Muscle of back (tissue), 11 donors: ENCODE results near the gene RPS6KA2. TPM values are rescaled to one million over a fixed set of nuclear protein-coding genes. Genes with fewer than 3 reads are reported as not detected.
A peak's percentile ranks its signal among the peaks of the same experiment; 100 is the strongest.
"Not testable (repeated sequence)": the region's sequence is repeated elsewhere in the genome, so short reads cannot be mapped to it uniquely, and the experiment has no call there.

Experiments used
- DNase-seq, 3 donors: peaks; one replicate each; pipeline versions ENCODE4 v3.0.0 to v3.0.0-alpha.2; 2013
- polyA plus RNA-seq, 10 donors: library from polyadenylated mRNA; unstranded; fragments of 120-200 nt; gene quantifications; one replicate each; pipeline ENCODE4 v1.2.1, GENCODE V29; 2013; ENCODE audit not compliant: insufficient read length in 10 of 10

Gene RPS6KA2
- polyA plus RNA-seq, 10 donors = 22.1 to 31.7 (median 25.4) TPM

DNA sequence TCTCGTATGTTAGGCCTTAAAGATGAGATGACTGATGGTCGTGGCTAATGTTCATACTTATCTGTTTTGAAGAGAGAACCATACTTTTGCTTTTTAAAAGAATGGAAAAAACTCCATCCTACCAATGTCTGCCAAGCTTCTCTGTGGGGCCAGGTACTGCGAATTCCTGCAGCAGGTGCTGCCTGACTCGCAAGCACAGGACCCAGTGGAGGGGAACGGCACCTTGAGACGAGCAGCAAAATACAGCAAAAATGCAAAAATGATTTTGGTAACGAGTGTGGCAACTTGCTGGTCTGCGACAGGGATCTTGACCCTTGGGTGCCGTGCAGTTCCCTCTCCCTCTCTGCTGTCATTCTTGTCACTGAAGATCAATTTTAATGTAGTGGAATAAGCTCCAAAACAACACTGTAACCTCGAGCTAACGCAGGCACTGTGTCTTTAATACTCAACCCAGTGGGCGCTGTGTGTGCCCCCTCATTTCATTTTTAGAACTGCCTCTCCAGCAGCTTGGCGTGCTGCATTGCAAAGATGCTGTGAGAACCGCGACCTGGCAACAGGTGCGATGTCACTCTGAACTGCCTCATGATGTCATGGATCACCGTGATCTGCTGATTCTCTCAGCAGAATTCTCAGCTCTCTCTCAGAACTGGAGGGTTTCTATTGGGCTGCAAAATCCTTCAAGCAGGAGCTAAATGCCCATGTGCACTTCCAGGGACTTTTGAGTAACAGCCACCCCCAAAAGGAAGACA is 92.2 kb downstream of the RPS6KA2 start:
- DNase-seq = no peak

DNA sequence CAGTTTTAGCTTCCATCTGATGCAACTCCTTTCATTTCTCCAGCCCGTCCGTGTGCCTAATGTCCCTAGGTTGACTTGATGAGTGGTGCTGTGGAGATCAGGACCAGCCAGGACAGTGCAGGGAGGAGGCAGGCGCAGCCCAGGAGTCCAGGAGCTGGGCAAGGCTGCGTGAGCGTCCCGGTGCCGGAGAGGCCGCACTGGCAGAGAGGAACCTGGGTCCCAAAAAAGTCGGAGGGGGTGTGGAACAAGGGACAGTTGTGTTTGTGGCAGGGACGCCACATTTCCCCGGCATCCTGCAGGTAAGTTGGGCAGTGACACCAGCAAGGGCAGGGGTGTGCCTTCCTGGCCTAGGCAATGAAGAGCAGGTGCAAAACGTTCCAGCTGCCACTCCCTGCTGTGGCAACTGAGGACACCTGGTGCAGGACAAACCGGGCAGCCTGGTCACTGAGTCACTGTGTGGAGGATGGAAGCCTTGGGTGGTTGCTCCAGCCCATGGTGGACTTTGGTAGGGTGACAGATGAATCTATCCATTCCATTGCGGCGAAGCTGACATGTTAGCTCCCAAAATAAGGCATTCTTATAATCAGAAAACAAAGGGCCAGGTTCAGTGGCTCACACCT is 93.7 kb downstream of the RPS6KA2 start:
- no peak for DNase-seq

DNA sequence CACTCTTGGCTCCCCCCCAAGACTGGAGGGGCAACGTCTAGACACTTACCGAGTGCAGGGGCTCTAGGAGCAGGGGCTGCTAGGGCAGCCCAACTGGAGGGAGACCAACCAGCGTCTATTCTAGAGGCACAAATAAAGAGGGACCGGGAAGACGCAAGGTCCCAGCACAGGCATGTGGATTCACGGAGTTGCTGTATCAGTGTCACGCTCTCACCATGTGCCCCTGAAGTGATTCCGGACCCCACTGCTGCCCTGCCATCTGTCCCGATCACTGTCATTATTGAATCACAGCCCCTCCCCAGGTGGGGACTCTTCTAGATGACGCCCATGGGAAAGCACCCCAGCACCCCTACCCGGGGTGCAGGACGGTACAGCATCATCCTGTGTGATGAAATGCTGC is 94.7 kb downstream of the RPS6KA2 start:
- DNase-seq = no peak

DNA sequence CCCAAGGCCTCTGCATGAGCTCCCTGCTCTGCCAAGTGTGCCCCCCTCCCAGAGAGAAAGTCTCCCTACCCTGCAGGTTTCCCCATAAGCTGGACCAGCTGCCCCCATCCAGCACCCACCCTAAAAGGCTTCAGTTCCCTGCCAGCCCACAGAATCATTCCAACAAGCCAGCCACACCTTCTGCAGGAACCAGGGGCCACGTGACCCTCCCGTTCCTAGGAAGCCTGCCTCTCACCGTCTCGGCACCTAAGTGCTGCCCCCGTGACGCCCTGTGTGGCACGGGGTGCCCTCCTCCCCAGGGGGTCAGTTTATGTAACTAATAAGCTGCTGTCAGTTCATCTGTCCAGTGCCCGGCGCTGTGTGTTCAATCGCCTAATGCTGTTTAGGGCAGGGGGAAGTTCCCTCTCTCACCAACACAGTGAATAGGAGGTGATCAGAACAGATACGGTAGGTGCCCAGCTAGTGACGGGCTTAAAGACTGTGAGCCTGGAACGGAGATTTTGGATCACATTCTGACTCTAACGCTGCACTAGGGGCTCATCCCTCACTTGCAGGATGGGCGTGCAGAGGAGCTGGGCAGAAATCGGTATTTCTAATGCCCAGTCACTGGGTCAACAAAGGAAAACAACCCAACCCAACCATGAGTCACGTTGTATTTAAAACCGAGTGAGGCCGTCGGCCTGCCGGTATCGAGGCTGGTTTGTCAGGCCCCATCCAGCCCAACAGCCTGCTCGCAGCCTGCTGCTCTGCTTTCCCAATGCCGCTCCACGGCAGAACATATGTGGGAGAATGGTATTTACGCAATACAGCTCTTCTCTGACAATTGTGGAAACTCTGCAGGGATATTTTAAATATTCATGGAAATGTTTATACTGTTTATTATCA is 96.6 kb downstream of the RPS6KA2 start:
- DNase-seq = no peak

DNA sequence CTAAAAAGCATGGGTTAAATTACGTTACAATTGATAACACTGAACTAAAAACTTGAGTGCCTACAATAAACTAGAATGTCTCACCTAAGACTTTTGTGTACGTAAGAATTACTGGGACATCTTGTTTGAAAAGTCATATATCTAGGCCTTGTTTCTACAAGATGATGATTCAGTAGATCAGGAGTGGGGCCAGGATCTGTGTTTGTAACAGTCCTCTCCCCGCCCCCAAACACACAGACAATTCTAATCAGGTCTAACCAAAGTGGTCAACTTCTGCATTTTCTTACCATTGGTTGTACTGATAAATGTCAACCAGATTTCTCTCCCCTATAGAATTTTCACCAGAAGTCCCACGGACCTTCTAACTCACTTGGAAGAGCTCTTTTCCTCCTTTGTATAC is 97.5 kb downstream of the RPS6KA2 start:
- no peak for DNase-seq

DNA sequence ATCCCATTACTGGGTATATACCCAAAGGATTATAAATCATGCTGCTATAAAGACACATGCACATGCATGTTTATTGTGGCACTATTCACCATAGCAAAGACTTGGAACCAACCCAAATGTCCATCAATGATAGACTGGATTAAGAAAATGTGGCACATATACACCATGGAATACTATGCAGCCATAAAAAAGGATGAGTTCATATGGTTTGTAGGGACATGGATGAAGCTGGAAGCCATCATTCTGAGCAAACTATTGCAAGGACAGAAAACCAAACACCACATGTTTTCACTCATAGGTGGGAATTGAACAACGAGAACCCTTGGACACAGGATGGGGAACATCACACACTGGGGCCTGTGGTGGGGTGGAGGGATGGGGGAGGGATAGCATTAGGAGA is 98.0 kb downstream of the RPS6KA2 start:
- DNase-seq = not testable (repeated sequence)

DNA sequence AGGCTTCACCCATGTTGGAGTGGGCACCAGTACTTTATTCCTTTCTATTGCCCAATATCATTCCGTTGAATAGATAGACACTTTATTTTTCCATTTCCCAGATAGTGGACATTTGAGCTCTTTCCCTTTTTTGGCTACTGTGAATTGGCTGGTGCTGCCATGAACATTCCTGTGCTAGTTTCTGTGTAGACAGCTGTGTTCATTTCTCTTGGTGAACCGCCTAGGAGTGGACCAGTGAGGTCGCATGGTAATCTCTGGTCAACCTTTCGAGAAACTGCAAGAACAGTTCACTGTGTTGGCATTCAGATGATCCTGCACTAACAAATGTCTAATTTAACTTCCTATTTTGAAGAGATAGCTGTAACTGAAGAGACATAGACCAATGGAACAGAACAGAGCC is 99.2 kb downstream of the RPS6KA2 start:
- DNase-seq = no peak

DNA sequence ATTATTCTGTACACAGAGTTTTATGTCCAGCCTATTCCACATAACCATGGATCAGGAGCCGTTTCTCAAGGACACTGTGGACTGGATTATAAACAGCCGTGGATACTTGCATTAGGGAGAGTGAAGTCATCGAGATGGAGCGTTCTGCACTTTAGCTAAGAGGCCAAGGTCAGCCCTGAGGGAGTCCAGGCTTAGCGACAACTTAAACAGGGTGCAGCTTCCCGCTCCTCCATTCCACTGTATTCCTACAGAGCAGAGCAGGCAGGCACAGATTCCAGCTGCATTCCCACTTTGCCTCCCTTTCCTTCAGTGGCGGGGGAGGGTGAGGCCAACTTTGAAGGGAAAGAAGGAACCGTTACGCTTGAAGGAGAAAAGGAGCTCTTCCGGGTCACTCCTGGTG is 100.1 kb downstream of the RPS6KA2 start:
- DNase-seq = no peak

DNA sequence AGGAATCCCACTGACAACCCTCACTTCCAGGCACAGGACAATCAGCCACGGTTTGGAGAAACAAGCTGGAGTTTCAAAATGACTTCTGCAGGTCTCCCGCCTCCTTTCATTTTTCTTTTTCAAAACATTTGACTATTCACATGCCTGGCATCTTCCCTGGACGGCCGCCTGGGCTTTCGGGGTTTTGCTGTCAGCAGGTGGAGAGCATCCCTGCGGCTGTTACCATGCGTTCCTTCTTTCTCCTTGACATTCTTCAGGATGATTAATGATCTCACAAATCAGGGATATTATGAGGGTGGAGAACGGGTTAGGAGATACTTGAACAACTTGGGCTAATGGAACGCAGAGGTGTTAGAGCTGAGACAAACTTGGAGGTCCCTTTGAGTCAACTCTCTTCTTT is 101.5 kb downstream of the RPS6KA2 start:
- DNase-seq = no peak

DNA sequence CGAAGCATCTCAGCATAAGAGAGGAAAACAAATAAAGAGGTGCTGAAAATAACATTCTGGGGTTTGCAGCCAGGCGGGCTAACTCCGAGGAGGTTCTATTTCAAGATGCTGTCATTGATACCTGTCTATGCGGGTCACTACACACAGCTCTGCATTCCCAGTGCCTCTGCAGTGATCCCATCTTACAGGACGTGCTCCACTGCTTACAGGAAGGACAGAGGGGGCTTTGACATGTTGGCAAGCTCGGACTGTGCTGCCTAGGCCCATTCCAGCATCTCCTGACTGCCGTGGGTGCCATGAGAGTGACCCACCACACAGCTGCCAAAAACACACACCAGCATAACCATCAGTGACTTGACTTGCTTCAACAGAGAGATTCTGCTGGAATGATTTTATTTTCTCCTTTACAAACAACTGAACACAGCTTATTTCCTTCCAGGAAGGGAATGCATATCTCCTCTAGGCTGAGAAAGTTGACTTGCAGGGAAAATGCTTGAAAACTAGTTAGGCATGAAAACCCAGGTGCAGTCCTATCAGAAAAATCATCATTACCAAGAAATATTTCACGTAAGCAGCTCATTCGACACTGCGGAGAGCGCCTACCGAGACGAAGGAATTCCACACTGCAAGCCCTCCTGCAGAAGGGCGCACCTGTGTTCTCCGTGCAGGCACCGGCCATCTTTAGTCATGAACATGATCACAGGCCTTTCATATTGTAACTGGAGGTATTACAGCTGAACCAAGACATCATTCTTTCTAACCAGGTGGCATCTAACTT is 103.1 kb downstream of the RPS6KA2 start:
- no peak for DNase-seq

DNA sequence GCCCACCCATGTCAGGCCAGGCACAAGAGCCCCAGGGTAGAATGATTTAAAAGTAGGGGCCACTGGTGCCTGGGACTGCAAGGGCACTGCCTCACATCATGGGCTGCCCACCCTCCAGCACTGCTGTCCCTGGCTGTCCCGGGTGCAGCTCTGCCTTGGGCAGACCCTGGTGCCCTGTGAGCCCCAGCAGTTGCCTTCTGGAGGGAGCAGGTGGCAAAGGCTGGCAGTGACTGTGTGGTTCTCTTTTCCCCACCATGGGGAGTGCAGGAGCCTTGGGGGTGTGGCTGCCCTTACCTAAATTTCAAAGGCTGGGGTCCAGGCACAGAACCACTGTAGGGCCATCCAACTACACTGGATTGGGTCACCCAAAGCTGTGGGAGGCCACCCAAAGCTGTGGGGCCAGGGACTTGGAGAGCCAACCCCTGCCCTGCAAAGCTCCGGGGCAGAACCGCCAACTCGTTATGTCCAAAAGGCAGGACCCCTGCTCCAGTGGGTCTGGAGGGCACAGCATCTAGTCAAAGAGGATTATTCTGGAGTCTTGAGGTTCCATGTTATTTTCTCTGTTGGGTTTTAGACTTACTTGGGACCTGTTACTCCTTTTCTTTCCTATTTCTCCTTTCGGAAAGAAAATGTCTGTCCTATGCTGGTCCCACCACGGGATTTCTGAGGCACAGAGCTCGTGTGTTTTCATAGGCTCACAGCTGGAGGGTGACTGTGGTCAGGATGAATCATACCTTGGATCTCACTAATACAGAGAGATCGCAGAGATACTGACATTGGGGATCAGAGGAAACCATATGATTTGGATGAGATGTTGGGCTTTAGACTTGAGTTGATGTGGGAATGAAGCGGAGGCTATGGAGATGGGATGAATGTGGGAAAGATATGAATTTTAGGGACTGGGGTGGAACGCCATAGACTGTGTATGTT is 105.9 kb downstream of the RPS6KA2 start:
- no peak for DNase-seq

DNA sequence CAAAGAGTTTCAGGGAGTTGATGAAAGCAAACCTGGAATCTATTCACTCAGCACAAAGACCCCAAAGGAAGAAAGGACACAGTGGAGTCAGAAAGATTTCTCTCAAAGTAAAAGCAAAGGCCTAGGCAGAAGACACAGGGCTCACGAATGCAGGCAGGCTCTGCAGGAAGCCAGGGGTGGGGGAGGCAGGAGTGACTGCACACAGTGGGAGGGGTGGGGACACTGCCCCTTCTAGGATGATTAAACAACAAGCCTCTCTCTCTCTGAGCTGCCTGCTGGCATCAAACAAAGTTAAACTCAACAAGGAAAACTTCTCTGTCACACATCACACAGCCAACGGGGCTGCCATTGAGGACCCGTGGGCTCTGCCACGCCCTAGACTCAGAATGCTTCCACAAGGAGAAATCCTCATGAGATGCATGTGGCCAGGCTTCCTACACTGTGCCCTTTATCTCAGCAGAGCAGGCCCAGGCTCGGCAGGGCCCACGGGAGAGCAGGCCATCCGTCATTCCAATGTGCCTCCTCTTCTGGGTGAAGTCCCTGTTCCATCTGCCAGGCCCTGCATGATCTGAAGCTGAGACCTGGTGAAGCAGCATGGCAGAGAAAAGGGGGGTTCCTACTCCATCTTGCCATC is 110.7 kb downstream of the RPS6KA2 start:
- no peak for DNase-seq

DNA sequence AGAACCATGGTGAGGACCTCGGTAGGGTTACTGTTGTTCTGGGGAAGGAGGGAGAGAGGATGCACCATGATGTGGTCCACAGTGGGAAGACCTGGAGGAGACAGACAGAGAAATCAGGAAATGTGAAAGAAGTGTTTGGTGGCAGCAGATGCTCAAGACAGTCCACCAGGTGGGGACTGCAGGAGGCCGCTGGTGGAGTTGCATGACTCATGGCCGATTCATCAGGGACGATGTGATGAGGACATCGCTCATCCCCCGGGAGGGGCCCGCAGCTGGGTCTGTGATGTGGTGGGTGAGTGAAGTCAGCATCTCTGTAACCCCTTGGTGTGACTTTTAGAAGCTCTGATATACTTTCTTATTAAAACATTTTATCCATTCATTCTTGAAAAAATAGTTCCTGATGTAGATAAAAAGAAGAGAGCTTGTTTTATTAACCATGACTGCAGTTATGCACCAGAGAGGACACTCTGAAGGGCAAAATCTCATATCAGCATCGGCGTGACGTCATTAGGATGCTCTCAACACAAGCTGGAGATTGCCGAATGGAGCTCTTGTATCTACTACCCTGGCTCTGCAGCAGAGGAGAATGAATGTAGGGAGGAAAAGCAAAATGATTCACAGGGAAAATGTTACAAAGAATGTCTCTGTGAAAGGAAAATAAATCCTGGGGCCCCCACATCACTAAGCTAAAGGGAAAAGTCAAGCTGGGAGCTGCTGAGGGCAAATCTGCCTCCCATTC is 111.8 kb downstream of the RPS6KA2 start:
- peak in 1 of 3 donors; percentile 56 for DNase-seq

DNA sequence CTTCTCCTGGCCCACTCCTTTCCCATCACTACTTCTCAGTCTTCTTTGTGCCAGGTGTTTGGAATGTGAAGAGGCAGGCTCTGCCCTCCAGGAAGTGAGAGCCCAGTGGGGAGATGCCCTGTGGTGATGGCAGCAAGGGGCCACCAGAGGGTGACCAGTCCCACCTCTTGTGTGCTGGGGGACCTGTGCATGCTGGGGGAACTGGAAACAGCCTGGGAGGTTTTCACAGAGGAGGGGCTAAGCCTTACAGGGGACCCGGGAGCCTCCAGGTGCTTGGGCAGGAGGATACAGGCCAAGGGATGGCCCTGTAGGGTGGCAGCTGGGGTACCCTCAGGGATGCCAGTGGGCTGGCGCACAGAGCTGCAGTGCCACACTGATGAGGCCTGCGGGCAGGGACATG is 112.9 kb downstream of the RPS6KA2 start:
- no peak for DNase-seq

DNA sequence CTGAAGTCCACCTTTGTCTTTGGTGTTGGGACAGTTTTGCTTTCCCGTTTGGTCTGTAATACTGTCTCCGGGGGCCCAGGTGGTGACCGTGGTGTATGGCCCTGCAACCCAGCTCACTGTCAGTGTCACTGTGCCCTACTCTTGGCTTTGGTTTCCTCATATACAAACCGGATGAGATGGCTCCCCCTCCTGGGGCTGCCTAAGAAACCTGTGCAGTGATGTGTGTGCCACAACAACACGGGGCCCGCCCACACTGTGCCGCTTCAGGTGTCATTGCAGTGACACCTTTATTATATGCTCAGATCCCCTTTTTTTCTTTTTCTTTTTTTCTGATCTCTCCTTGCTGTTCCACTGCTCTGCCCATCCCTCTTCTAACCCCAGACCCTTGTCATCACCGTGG is 114.5 kb downstream of the RPS6KA2 start:
- DNase-seq = no peak

DNA sequence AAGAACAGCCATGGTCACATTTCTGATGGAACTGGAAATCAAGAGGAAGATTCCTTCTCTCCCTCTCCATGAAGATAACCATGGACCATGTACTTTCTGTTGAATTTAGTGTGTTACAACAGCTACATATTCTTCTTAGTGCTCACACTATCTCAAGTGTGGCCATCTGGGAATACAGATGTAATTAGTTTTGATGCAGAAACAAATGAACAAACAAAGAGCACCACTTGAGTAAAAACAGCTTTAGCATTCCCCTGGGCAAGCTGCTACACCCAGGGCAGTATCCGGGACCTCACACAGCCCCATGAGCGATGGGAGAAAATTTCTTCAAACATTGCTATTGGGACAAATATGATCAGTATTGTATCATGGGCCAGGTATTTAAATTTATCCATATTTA is 115.7 kb downstream of the RPS6KA2 start:
- no peak for DNase-seq

DNA sequence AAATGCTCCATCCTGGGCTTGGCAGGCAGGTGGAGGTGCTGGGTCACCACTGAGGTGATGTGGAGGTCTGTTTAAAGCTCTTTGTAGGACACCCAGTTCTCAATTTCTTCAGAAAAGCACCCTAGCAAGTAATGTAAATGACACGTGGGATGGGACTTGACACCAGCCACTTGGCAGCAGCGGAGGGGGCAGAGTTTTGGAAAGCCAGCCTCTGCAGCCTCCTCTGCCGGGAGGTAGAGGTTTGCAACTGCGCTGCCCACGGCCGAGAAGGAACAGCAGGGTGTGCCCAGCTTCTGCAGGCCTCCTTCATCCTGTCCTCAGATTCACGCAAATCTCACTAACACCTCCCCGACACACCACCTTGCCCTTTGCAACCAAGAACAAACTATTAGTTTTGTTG is 117.9 kb downstream of the RPS6KA2 start:
- no peak for DNase-seq

DNA sequence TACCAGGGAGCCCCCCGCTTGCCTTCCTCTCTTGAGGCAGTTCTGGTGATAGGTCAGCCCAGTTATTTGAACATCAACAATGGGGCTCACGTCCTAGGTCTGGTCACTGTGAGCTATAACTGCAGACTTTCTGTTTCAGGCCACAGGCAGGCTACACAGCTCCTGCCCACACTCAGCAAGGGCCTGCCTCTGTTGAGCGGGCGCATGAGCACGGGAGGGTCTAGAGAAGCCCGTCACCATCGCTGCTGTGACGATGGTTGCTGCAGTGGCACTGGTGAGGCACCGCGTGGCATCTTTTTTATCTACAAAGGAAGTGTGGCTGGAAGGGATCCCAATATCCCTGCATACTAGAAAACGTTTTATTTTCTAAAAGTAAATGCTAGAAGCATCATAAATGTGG is 118.3 kb downstream of the RPS6KA2 start:
- DNase-seq = no peak

DNA sequence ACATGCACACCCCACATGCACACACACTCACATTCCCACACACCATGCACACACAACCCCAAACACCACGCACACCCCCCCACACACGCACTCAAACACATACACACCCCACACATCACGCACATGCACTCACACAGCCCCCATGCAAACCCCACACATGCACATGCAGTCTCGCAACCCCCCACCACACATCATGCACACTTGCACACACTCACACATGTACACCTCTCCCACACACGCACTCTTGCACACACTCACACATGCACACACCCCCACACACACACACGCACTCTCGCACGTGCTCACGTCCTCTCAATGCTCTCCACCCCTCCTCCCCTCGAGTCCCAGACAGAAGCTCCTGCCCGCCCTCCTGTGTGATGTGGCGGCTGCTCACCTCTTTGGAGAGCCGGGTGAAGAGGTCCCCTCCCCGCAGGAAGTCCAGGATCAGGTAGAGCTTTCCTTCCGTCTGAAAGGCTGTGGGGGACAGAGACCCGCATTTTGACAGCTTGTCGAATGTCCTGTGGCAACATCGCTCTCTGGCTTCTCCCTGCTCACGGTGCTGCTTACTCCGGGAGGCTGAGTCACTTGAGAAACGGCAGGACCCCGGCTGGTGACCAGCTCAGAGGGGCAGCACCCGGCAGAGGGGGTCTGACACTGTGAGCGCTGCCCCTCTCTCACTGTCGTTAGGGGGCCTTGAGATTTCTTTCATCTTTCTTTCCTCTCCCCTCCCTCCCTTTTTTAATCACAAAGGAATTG is 119.1 kb downstream of the RPS6KA2 start:
- no peak for DNase-seq
